Activated T-helper 17 cell treated with anti-CD3 and anti-CD28 coated beads, Interleukin-2, amount 50 U/mL, for 72 hours (primary cell): ENCODE measurements around the gene NUP50. TPM values are rescaled to one million over a fixed set of nuclear protein-coding genes. Genes with fewer than 3 reads are reported as not detected.
A peak's percentile ranks its signal among the peaks of the same experiment; 100 is the strongest.
"Not testable (repeated sequence)": the region's sequence is repeated elsewhere in the genome, so short reads cannot be mapped to it uniquely, and the experiment has no call there.

ENCODE experiments used
- ATAC-seq: fragments of 150-1000 bp; cut with Tn5 transposase; replicated peaks from 2 replicates; pipeline ENCODE4 v1.10.0; 2021; ENCODE audit warnings: mild to moderate bottlenecking, moderate library complexity
- H3K27ac Mint-ChIP-seq: one replicate; pipeline ENCODE4 v1.8.0; 2022; ENCODE audit warnings: mixed read lengths
- H3K27me3 Mint-ChIP-seq: one replicate; pipeline ENCODE4 v1.8.0; 2022; ENCODE audit warnings: mixed read lengths
- H3K36me3 Mint-ChIP-seq: one replicate; pipeline ENCODE4 v1.8.0; 2022; ENCODE audit warnings: low read depth, mild to moderate bottlenecking, mixed read lengths
- H3K4me1 Mint-ChIP-seq: one replicate; pipeline ENCODE4 v1.8.0; 2022; ENCODE audit warnings: mixed read lengths
- H3K4me3 Mint-ChIP-seq: one replicate; pipeline ENCODE4 v1.8.0; 2022; ENCODE audit warnings: mild to moderate bottlenecking, mixed read lengths
- H3K9me3 Mint-ChIP-seq: one replicate; pipeline ENCODE4 v1.8.0; 2022; ENCODE audit warnings: mixed read lengths
- total RNA-seq, 2 donors: library from RNA; stranded (reverse); gene quantifications; one replicate each; pipeline ENCODE4 v1.2.3, GENCODE V29; 2022

The NUP50 gene
- total RNA-seq, 2 donors from 2014 or later = 98.4 to 163 TPM

- peaks cover 49% of the 10 kb centered on the region for H3K4me1 Mint-ChIP-seq
- peaks cover 100% of the 10 kb centered on the region for H3K36me3 Mint-ChIP-seq
- H3K27me3 Mint-ChIP-seq = no peaks in the 10 kb centered on the region
- peak overlapping the region; percentile 40 for H3K27ac Mint-ChIP-seq
- ATAC-seq = no peak
- H3K9me3 Mint-ChIP-seq = no peaks in the 10 kb centered on the region
- H3K4me3 Mint-ChIP-seq = peak overlapping the region; percentile 38
Observed at GRCh38 chr22:45172881-45173585, 9.3 kb downstream of the NUP50 start.

DNA sequence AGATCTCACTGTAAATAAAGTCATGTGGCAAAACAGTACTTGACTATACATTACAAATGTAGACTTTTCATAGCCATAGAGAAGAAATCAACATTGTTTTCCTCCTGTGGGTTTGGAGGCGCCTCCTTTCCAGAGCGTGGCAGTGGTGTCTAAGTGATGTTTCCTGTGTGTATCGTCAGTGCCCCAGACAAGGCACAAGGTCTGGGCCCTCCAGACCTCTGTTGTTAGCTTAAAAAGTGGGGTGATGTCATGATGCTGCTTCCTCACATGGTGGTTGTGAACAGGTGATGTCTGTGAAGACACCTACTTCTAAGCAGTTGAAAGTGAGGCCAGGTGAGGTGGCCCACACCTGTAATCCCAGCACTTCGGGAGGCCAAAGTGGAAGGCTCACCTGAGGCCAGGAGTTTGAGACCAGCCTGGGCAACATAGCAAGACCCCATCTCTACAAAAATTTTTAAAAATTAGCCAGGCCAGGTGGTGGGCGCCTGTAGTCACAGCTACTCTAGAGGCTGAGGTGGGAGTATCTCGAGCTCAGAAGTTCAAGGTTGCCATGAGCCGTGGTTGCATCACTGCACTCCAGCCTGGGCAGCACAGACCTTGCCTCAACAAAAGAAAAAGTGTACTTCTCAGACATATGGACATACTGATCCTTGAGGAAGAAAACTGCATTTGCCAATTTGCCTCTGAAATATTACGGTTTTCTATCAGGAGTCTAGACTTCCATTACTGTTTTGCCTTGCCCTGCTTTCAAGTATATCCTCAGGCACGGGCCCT lies 15.7 kb downstream of the NUP50 start:
- Mint-ChIP-seq H3K27me3 (no peaks in the 10 kb centered on the region), H3K36me3 (peaks cover 100% of the 10 kb centered on the region), H3K9me3 (no peaks in the 10 kb centered on the region), H3K4me1 (peaks cover 18% of the 10 kb centered on the region), H3K4me3 (peak overlapping the region; percentile 29), H3K27ac (peak overlapping the region; percentile 62)
- ATAC-seq = peak; percentile 55

GRCh38 chr22:45180146-45180679 lies 16.5 kb downstream of the NUP50 start:
- Mint-ChIP-seq H3K9me3 (no peaks in the 10 kb centered on the region), H3K4me1 (peaks cover 10% of the 10 kb centered on the region), H3K4me3 (no peak overlapping the region), H3K27me3 (no peaks in the 10 kb centered on the region), H3K36me3 (peaks cover 100% of the 10 kb centered on the region), H3K27ac (peak overlapping the region; percentile 62)
- ATAC-seq = no peak

- H3K27ac Mint-ChIP-seq = peak overlapping the region; percentile 79
- H3K9me3 Mint-ChIP-seq = no peaks in the 10 kb centered on the region
- H3K4me1 Mint-ChIP-seq = peaks cover 11% of the 10 kb centered on the region
- H3K27me3 Mint-ChIP-seq = no peaks in the 10 kb centered on the region
- H3K36me3 Mint-ChIP-seq = peaks cover 100% of the 10 kb centered on the region
- peak overlapping the region; percentile 17 for H3K4me3 Mint-ChIP-seq
- no peak for ATAC-seq
Observed at GRCh38 chr22:45181240-45181639, 17.5 kb downstream of the NUP50 start.

- peaks cover 100% of the 10 kb centered on the region for H3K36me3 Mint-ChIP-seq
- H3K27me3 Mint-ChIP-seq = no peaks in the 10 kb centered on the region
- H3K27ac Mint-ChIP-seq = peak overlapping the region; percentile 79
- ATAC-seq = no peak
- H3K4me1 Mint-ChIP-seq = peaks cover 12% of the 10 kb centered on the region
- H3K9me3 Mint-ChIP-seq = no peaks in the 10 kb centered on the region
- peak overlapping the region; percentile 17 for H3K4me3 Mint-ChIP-seq
Observed at GRCh38 chr22:45181766-45182165, 18.0 kb downstream of the NUP50 start.

GRCh38 chr22:45183974-45184373 lies 20.2 kb downstream of the NUP50 start:
- no peak for ATAC-seq
- Mint-ChIP-seq H3K36me3 (peaks cover 94% of the 10 kb centered on the region), H3K4me3 (no peak overlapping the region), H3K27me3 (no peaks in the 10 kb centered on the region), H3K27ac (peak overlapping the region; percentile 51), H3K9me3 (no peaks in the 10 kb centered on the region), H3K4me1 (peaks cover 12% of the 10 kb centered on the region)

DNA sequence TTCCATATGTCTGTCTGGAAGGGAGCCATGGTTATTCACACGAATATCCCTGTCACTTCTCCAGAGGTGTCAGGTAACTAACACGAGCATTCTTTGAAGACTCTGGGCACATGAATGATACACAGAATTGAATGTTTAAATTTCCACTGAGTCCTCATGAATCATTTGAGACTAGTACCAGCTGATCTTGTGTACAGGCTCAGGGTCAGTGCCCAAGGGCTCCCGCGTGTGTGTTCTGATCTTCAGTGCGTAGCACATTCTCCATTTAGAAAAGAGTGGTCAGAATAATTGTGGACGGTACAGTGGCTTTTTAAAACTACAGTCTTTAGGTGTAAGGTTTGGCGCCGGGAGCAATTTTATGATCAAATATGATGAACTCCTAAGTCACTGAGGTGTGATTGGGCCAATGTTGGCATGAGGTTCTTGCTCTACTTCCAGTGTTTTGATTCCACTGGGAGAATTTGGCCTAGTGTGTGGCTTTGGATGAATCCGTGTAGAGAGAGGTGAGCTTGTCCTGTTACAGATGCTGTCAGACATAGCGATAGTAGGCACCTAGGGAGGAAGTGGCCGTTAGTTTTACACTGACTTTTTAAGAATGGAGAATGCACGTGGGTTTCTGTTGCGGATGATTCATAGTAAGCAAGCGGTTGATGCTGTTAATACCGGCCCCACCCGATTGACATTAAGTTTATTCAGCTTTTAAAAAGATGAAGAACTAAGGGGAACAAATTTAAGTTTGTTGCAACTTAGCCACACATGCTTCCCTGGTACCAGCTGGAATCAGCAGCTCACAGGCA lies 22.2 kb downstream of the NUP50 start:
- H3K27me3 Mint-ChIP-seq = no peaks in the 10 kb centered on the region
- no peaks in the 10 kb centered on the region for H3K9me3 Mint-ChIP-seq
- H3K4me3 Mint-ChIP-seq = peak overlapping the region; percentile 17
- peak overlapping the region; percentile 7 for H3K27ac Mint-ChIP-seq
- peaks cover 12% of the 10 kb centered on the region for H3K4me1 Mint-ChIP-seq
- peaks cover 74% of the 10 kb centered on the region for H3K36me3 Mint-ChIP-seq
- peak; percentile 90 for ATAC-seq

DNA sequence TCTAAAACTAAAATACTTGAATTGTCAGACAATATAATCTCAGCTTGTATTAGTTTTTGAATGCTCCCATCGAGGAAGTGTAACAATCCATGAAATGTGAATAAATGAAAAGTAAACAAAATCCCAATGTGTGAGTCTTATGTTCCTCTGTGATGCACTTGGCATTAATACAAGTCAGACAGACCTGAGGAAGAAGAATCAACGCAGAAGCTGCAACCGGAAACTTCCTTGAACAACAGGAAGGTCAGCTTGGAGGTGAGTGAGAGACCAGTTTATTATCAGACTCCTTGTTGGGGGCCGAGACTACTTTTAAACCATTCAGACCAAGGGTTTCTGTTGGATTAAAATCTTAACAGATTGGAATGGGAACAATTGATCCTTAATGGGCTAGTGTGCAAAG lies 24.2 kb downstream of the NUP50 start:
- no peak for ATAC-seq
- H3K27me3 Mint-ChIP-seq = no peaks in the 10 kb centered on the region
- peaks cover 55% of the 10 kb centered on the region for H3K36me3 Mint-ChIP-seq
- peaks cover 6% of the 10 kb centered on the region for H3K4me1 Mint-ChIP-seq
- H3K27ac Mint-ChIP-seq = no peak overlapping the region
- H3K9me3 Mint-ChIP-seq = no peaks in the 10 kb centered on the region
- H3K4me3 Mint-ChIP-seq = no peak overlapping the region

DNA sequence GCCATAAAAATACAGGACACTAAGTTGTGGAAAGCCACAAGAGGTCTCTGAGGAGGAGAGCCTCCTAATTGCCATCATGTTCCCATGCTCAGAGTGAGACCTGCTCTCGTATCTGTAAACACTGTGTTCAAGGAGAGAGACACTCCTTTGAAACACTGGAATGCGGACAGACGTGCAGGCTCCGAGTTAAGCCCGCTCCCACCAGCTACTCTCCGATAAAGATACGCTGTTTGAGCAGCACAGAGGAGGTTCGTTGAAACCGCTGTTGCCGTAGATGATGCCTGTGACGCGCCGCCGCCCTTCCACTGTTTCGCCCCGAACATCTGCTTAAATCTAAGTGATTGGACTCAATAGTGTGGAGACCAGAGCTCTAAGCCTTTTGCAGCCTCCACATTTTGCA lies 25.1 kb downstream of the NUP50 start:
- Mint-ChIP-seq H3K27me3 (no peaks in the 10 kb centered on the region), H3K27ac (no peak overlapping the region), H3K9me3 (no peaks in the 10 kb centered on the region), H3K4me1 (peaks cover 6% of the 10 kb centered on the region), H3K4me3 (no peak overlapping the region), H3K36me3 (peaks cover 46% of the 10 kb centered on the region)
- ATAC-seq = no peak

GRCh38 chr22:45190202-45190872 lies 26.6 kb downstream of the NUP50 start:
- no peaks in the 10 kb centered on the region for H3K27me3 Mint-ChIP-seq
- no peak overlapping the region for H3K4me3 Mint-ChIP-seq

DNA sequence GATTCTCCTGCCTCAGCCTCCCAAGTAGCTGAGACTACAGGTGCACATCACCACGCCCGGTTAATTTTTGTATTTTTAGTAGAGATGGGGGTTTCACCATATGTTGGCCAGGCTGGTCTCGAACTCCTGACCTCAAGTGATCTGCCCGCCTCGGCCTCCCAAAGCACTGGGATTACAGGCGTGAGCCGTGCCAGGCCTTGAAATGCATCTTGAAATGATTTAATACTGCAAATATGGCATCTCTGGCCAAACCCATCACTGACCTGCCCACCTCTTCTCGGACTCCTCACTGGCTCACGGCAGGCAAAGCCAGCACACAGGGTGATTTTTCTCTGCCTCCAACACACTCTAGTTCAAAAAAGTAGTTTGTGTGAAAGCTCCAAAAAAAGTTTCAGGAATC lies 28.0 kb downstream of the NUP50 start:
- H3K4me1 Mint-ChIP-seq, ATAC-seq, H3K4me3 Mint-ChIP-seq, H3K27ac Mint-ChIP-seq, H3K27me3 Mint-ChIP-seq, H3K9me3 Mint-ChIP-seq: not testable (repeated sequence)
- peaks cover 16% of the 10 kb centered on the region for H3K36me3 Mint-ChIP-seq

More at GRCh38 chr22:45190202-45190872, 26.6 kb downstream of the NUP50 start:
- no peak for ATAC-seq
- Mint-ChIP-seq H3K36me3 (peaks cover 30% of the 10 kb centered on the region), H3K27ac (no peak overlapping the region), H3K4me1 (peaks cover 6% of the 10 kb centered on the region), H3K9me3 (no peaks in the 10 kb centered on the region)

DNA sequence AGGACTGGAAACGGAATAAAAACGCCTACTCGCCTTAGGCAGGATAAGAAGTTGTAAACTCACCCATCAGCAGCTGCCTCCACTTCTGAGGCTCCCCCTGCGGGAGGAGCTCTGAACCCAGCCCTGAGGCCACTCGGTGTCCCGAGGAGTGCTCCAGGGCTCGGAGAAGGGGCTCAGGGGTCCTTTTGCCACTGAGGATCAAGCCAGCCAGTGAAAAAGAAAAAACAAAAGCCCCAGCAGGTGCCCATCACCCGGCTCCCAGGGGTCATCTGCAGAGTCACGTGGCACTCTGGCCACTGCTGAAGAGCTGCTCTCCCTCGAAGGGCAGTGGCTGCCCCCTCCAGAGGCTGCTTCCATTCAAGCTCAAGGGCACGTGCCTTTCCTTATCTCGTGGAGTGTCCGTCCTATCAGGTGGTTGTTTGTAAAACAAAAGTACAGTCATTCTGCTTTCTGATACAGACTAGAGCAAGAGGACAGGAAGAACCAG lies 29.0 kb downstream of the NUP50 start:
- Mint-ChIP-seq H3K9me3 (no peaks in the 10 kb centered on the region), H3K27ac (no peak overlapping the region), H3K27me3 (no peaks in the 10 kb centered on the region), H3K36me3 (peaks cover 6% of the 10 kb centered on the region), H3K4me1 (no peaks in the 10 kb centered on the region), H3K4me3 (no peak overlapping the region)
- no peak for ATAC-seq

- Mint-ChIP-seq H3K4me1 (no peaks in the 10 kb centered on the region), H3K27ac (no peak overlapping the region), H3K36me3 (no peaks in the 10 kb centered on the region), H3K27me3 (no peaks in the 10 kb centered on the region), H3K4me3 (no peak overlapping the region), H3K9me3 (no peaks in the 10 kb centered on the region)
- ATAC-seq = no peak
Observed at GRCh38 chr22:45194686-45195085, 31.0 kb downstream of the NUP50 start.

DNA sequence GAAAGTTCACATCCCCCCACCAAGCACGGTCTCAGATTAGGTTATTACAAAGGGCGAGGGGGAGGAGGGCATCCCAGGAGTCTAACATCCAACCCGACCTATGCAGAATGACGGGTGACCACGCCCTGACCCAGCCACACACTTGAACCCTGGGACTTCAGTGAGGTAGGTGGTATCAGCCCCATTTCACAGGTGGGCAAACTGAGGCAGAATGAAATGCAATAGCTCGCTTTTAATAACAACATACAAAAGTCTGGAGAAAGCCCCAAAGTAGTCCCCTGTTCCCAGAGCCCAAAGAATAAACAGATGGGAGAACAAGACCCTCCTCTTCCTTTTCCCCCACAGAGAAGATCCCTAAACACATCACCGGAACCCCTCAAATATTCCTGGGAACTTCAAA lies 31.9 kb downstream of the NUP50 start:
- H3K9me3 Mint-ChIP-seq = no peaks in the 10 kb centered on the region
- H3K36me3 Mint-ChIP-seq = no peaks in the 10 kb centered on the region
- H3K27ac Mint-ChIP-seq = no peak overlapping the region
- H3K4me3 Mint-ChIP-seq = no peak overlapping the region
- no peaks in the 10 kb centered on the region for H3K4me1 Mint-ChIP-seq
- no peaks in the 10 kb centered on the region for H3K27me3 Mint-ChIP-seq
- ATAC-seq = no peak
